Measurements from ENCODE around the gene SLC5A10.

Gene SLC5A10

GRCh38 chr17:19003543-19004420 lies 51.8 kb downstream of the SLC5A10 start:
- Histone ChIP-seq H3K4me2 (peak overlapping the region; percentile 93 to 99 (median 97)), H3K36me3 (no peaks in the 10 kb centered on the region), H3K9ac (peak overlapping the region; percentile 53 to 85 (median 76); a peak in 21 of 22 replicates), H3K9me3 (replicated peaks in 1 of 11) (peaks cover 0 to 12% (median 6%) of the 10 kb centered on the region in 11 experiments; a peak in 12 of 22 replicates), H3K27me3 (peaks cover 15 to 65% (median 52%) of the 10 kb centered on the region in 11 experiments; a peak in 21 of 22 replicates), H3K4me1 (peaks cover 35 to 50% (median 43%) of the 10 kb centered on the region in 10 experiments), H3K27ac (peak overlapping the region in 10 of 11 experiments; percentile 5 to 82 (median 59); a peak in 17 of 22 replicates), H3K4me3 (peak overlapping the region; percentile 56 to 79 (median 65)), H4K20me1 (peaks cover 0 to 50% (median 22%) of the 10 kb centered on the region in 11 experiments; a peak in 19 of 22 replicates)
- no peak for TF ChIP-seq Cebpa-rat (IDR thresholded peaks at IDR 0.05)

- Histone ChIP-seq H3K4me3 (peak within 1 kb of the TSS; percentile 56 to 79 (median 65)), H3K27ac (peak within 1 kb of the TSS; percentile 5 to 82 (median 55); a peak in 18 of 22 replicates), H3K36me3 (no peaks in the 10 kb centered on the region), H3K27me3 (peaks cover 15 to 65% (median 52%) of the 10 kb centered on the region in 11 experiments; a peak in 21 of 22 replicates), H3K4me2 (peak within 1 kb of the TSS; percentile 93 to 99 (median 97)), H3K9me3 (replicated peaks in 1 of 11) (peaks cover 0 to 12% (median 6%) of the 10 kb centered on the region in 11 experiments; a peak in 12 of 22 replicates), H3K9ac (peak within 1 kb of the TSS; percentile 53 to 85 (median 76)), H3K4me1 (peaks cover 35 to 50% (median 43%) of the 10 kb centered on the region in 10 experiments), H4K20me1 (peaks cover 0 to 43% (median 22%) of the 10 kb centered on the region in 11 experiments; a peak in 18 of 22 replicates)
- TF ChIP-seq Cebpa-rat (IDR thresholded peaks at IDR 0.05) = no peak
Observed at GRCh38 chr17:19004421-19005136, 52.6 kb downstream of the SLC5A10 start, which contains the start of gene FAM83G. Gene FAM83G, minus strand, starts transcription at chr17:19004764. Its CDS starts 723 bp downstream, at chr17:19004041.

GRCh38 chr17:19005137-19005773 lies 53.3 kb downstream of the SLC5A10 start:
- peaks cover 0 to 36% (median 22%) of the 10 kb centered on the region in 11 experiments; a peak in 18 of 22 replicates for H4K20me1 ChIP-seq
- peak overlapping the region; percentile 93 to 99 (median 97) for H3K4me2 ChIP-seq
- H3K36me3 ChIP-seq = no peaks in the 10 kb centered on the region
- H3K4me1 ChIP-seq = peaks cover 35 to 48% (median 43%) of the 10 kb centered on the region in 10 experiments
- peak overlapping the region in 7 of 11 experiments; percentile 5 to 82 (median 68); a peak in 9 of 22 replicates for H3K27ac ChIP-seq
- H3K9ac ChIP-seq = peak overlapping the region in 6 of 11 experiments; percentile 68 to 85 (median 78); a peak in 11 of 22 replicates
- peak overlapping the region in 9 of 10 experiments; percentile 60 to 79 (median 65); a peak in 15 of 20 replicates for H3K4me3 ChIP-seq
- no peak for TF ChIP-seq Cebpa-rat (IDR thresholded peaks at IDR 0.05)
- H3K9me3 ChIP-seq (replicated peaks in 1 of 11) = peaks cover 0 to 12% (median 6%) of the 10 kb centered on the region in 11 experiments; a peak in 12 of 22 replicates
- H3K27me3 ChIP-seq = peaks cover 15 to 65% (median 52%) of the 10 kb centered on the region in 11 experiments; a peak in 21 of 22 replicates

DNA sequence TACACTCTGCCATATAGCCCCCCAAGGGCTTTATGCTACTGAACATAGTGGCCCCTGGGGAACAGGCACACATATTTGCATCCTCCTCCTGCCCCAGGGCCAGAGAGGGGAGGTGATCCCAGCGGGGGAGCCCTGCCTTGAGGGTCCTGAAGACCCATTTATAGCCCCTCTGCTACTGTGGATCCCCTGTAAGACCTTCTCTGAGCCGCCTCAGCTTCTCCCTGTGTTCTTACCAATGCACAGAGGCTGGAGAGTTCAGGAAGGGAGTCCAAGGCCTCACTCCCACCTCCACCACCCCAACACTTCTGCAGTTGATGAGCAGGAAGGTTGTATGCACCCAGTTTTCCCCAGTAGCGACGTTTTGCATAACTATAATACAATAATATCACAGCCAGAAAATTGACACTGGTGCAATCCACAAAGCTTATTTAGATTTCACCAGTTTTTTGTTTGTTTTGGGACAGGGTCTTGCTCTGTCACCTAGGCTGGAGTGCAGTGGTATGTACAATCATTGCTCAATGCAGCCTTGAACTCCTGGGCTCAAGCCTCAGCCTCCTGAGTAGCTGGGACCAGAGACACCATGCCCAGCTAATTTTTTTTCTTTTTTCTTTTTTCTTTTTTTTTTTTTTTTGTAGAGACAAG lies 53.9 kb downstream of the SLC5A10 start:
- H3K27ac ChIP-seq = no peak overlapping the region
- H3K9ac ChIP-seq = no peak overlapping the region
- peaks cover 0 to 12% (median 6%) of the 10 kb centered on the region in 11 experiments; a peak in 12 of 22 replicates for H3K9me3 ChIP-seq (replicated peaks in 1 of 11)
- no peaks in the 10 kb centered on the region for H3K36me3 ChIP-seq
- H3K27me3 ChIP-seq = peaks cover 15 to 65% (median 52%) of the 10 kb centered on the region in 11 experiments; a peak in 21 of 22 replicates
- peaks cover 0 to 30% (median 22%) of the 10 kb centered on the region in 11 experiments; a peak in 18 of 22 replicates for H4K20me1 ChIP-seq
- H3K4me3 ChIP-seq = no peak overlapping the region
- peaks cover 31 to 45% (median 40%) of the 10 kb centered on the region in 10 experiments for H3K4me1 ChIP-seq
- no peak for TF ChIP-seq Cebpa-rat (IDR thresholded peaks at IDR 0.05)
- peak overlapping the region in 5 of 11 experiments; percentile 94 to 99 (median 98); a peak in 8 of 22 replicates for H3K4me2 ChIP-seq

DNA sequence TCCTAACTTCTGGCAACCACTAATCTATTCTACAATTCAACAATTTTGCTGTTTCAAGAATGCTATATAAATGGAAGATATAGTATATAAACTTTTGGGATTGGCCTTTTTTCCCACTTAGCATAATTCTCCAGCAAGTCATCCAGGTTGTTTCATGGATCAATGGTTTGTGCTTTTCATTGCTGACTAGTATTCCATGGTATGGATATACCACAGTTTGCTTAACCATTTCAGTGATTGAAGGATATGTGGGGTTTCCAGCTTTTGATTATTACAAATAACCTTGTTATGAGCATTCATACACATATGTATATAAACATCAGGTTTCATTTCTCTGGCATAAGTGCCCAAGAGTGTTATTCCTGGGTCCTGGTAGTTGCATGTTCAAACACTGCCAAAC lies 54.7 kb downstream of the SLC5A10 start:
- no peak overlapping the region for H3K4me3 ChIP-seq
- H3K36me3 ChIP-seq = no peaks in the 10 kb centered on the region
- peaks cover 23 to 45% (median 36%) of the 10 kb centered on the region in 10 experiments for H3K4me1 ChIP-seq
- H3K9ac ChIP-seq = no peak overlapping the region
- TF ChIP-seq Cebpa-rat (IDR thresholded peaks at IDR 0.05) = no peak
- peaks cover 0 to 22% (median 20%) of the 10 kb centered on the region in 11 experiments; a peak in 18 of 22 replicates for H4K20me1 ChIP-seq
- H3K27ac ChIP-seq = no peak overlapping the region
- no peak overlapping the region for H3K4me2 ChIP-seq
- H3K27me3 ChIP-seq = peaks cover 15 to 58% (median 45%) of the 10 kb centered on the region in 11 experiments; a peak in 21 of 22 replicates
- H3K9me3 ChIP-seq (replicated peaks in 1 of 11) = peaks cover 0 to 12% (median 6%) of the 10 kb centered on the region in 11 experiments; a peak in 12 of 22 replicates

DNA sequence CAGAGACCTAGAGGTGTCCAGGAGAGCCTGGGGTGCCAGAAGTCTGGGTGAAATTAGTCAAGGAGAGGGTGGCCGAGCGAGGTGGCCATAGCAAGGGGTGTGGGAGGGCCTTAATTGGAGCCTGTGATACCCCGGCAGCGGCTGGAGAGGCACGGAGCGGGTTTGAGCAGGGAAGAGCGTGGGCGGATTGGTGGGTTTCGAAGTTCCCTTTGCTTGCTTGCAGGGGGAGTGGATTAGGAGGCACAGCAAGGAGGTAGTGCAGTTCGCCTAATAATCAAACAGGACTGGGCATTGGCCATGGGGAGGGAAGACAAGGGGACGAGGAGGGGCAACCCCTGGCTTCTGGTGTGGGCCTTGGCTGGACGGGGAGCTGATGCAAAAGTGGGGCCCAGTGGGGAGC lies 58.0 kb downstream of the SLC5A10 start:
- H3K27ac ChIP-seq = no peak overlapping the region
- H3K9me3 ChIP-seq (replicated peaks in 1 of 11) = peaks cover 0 to 12% (median 6%) of the 10 kb centered on the region in 11 experiments; a peak in 12 of 22 replicates
- TF ChIP-seq Cebpa-rat (IDR thresholded peaks at IDR 0.05) = no peak
- H3K36me3 ChIP-seq = no peaks in the 10 kb centered on the region
- peaks cover 2 to 35% (median 16%) of the 10 kb centered on the region in 10 experiments for H3K4me1 ChIP-seq
- no peak overlapping the region for H3K4me2 ChIP-seq
- H4K20me1 ChIP-seq = peaks cover 0 to 5% (median 0%) of the 10 kb centered on the region in 11 experiments; a peak in 1 of 22 replicates
- no peak overlapping the region for H3K9ac ChIP-seq
- no peak overlapping the region for H3K4me3 ChIP-seq
- peaks cover 0 to 26% (median 12%) of the 10 kb centered on the region in 11 experiments; a peak in 18 of 22 replicates for H3K27me3 ChIP-seq

DNA sequence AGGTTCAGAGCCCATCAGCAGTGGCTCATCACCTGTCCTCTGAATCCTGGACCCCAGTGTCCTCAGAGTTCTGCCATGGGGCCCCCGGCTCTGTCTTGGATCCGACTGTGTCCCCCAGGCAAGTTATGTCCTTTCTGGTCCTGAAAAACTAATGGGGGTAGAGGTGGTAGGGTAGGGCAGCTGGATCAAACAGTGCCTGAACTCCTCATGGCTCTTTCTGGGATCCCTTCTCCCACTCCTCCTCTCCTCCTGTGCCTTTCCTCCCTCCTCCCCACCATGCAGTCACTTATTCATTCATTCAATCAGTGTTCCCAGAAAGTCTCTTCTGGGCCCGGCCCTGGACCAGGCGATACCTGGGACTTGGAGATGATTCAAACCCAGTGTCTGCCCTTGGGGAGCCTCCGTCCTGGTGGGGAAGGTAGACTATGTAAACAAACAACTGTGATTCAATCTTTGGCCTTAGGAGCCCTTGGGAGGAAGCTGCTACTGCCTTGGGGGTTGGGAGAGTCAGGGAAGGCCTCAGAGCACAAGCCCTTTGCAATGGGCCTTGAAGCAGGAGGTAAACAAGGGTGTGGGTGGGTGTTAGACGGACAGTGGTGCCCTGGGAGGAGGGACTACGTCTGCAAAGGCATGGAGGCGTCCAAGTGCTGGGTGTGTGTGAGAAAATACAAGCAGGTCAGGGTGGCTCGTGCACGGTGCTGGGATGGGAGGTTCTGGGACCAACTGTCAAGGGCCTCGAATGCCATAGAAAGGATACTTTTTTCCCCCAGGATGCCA lies 59.0 kb downstream of the SLC5A10 start:
- H3K4me1 ChIP-seq = peaks cover 0 to 38% (median 11%) of the 10 kb centered on the region in 10 experiments; a peak in 12 of 20 replicates
- no peak overlapping the region for H3K4me3 ChIP-seq
- peaks cover 0 to 11% (median 6%) of the 10 kb centered on the region in 11 experiments; a peak in 12 of 22 replicates for H3K9me3 ChIP-seq (replicated peaks in 1 of 11)
- H4K20me1 ChIP-seq = peaks cover 0 to 5% (median 0%) of the 10 kb centered on the region in 11 experiments; a peak in 1 of 22 replicates
- H3K27me3 ChIP-seq = peaks cover 0 to 16% (median 3%) of the 10 kb centered on the region in 11 experiments; a peak in 16 of 22 replicates
- H3K27ac ChIP-seq = no peak overlapping the region; a peak in 1 of 22 replicates
- peak overlapping the region in 7 of 11 experiments; percentile 1 to 42 (median 11); a peak in 9 of 22 replicates for H3K4me2 ChIP-seq
- H3K36me3 ChIP-seq = no peaks in the 10 kb centered on the region
- H3K9ac ChIP-seq = peak overlapping the region in 1 of 11 experiments; percentile 43; a peak in 1 of 22 replicates
- TF ChIP-seq Cebpa-rat (IDR thresholded peaks at IDR 0.05) = no peak

All from BLaER1 treated with 17β-estradiol and CSF1 and Interleukin-3, amounts not matched to agents 10 nM and 100 nM (cell line).